Esophagus squamous epithelium (tissue), 5 donors: Measurements from ENCODE around the gene ORAI3. TPM values are rescaled to one million over a fixed set of nuclear protein-coding genes. Genes with fewer than 3 reads are reported as not detected.

Source experiments
- DNase-seq: peaks from one replicate; lab custom pipeline; 2025; lab: John Stamatoyannopoulos, UW
- H3K27ac ChIP-seq, 4 donors: fragments of 200-600 bp; sonication (generic); one replicate each; pipeline ENCODE4 v1.5.1; 2016 to 2019; ENCODE audit warnings: mild to moderate bottlenecking in 1 of 4
- H3K27me3 ChIP-seq, 4 donors: fragments of 200-600 bp; sonication (generic); 1 replicate in 3 of 4; 2 replicates in 1 of 4; pipeline versions ENCODE4 v1.5.1 to v1.6.0; 2017 to 2021; ENCODE audit warnings: antibody characterized with exemption in 1 of 4
- H3K36me3 ChIP-seq, 3 donors: fragments of 200-600 bp; sonication (generic); one replicate each; pipeline ENCODE4 v1.5.1; 2016 to 2019
- H3K4me1 ChIP-seq, 3 donors: fragments of 200-600 bp; sonication (generic); one replicate each; pipeline ENCODE4 v1.5.1; 2017 to 2019
- H3K4me3 ChIP-seq, 4 donors: fragments of 200-600 bp; sonication (generic); 1 replicate in 3 of 4; 2 replicates in 1 of 4; pipeline ENCODE4 v1.5.1; 2016 to 2019; ENCODE audit warnings: mild to moderate bottlenecking in 2 of 4, moderate library complexity in 1 of 4
- H3K9me3 ChIP-seq, 3 donors: fragments of 200-600 bp; sonication (generic); one replicate each; pipeline ENCODE4 v1.5.1; 2016 to 2019
- POLR2A ChIP-seq, 4 donors: fragments of 450-650 bp; IDR thresholded peaks; one replicate each; pipeline ENCODE4 v1.6.1; 2017; ENCODE audit warnings: antibody characterized with exemption in 4 of 4, mild to moderate bottlenecking in 4 of 4, moderate library complexity in 3 of 4
- WGBS, 2 donors: methylation state at CpG; one replicate each; pipeline ENCODE4 v1.1.5; 2018; 5-methylcytosine and 5-hydroxymethylcytosine counted together
- intact Hi-C: fragments of 100-400 bp; cut with DNase I; formaldehyde crosslinking; loops from one replicate; pipeline ENCODE4 v1.15.0; 2022
- total RNA-seq, 4 donors: library from RNA; depleted of rRNA; stranded (reverse); fragments of >200 nt; gene quantifications; one replicate each; pipeline ENCODE4 v1.1.0, GENCODE V29; 2016
- TF ChIP-seq, protein P1 (sequence below), 6 experiments: fragments of 450-650 bp in 4 of 6; fragments of 200-600 bp in 2 of 6; sonication (generic) in 2 of 6; IDR thresholded peaks; one replicate each; pipeline ENCODE4 v1.5.1; 2016 to 2019; ENCODE audit warnings: antibody characterized with exemption in 6 of 6, mild to moderate bottlenecking in 4 of 6, moderate library complexity in 4 of 6
- donor health status: DM: yes; HTN: yes; CAD: no.

ORAI3 gene
- total RNA-seq, 4 donors from 2014 or later: 4.0 to 28.6 (median 18.0) TPM

DNA sequence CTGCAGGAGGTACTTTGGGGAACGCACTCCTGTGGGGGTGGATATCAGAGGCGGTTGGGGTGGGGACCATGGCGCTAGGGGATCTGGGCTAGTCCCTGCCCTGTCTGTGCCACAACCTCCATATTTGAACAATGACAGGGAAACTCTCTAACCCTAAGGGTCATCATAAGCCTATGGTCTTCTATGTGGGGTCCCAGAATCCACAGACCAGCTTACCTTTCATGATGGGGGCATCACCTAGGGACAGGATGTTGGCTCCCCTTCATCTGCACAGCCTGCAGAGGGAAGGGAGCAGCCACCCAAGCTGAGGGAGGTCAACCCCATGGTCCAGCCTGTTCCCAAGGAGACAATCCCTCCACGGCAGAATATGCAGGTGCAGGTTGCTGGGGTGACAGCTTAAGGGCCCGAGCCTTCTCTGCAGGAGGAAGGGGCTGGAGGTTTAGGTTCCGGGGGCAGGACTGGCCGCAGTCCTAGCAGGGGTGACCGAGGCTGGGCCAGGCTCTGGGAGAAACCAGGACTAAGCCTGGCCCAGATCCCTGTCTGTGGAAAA, 1.7 kb downstream of the ORAI3 start:
- no peaks in the 10 kb centered on the region for H3K27me3 ChIP-seq
- H3K4me1 ChIP-seq: peaks cover 20 to 67% (median 37%) of the 10 kb centered on the region in 3 donors
- intact Hi-C loops: no loop called here
- DNase-seq: no peak
- H3K27ac ChIP-seq: peak overlapping the region; percentile 91 to 98 (median 94)
- TF ChIP-seq, protein P1, sequence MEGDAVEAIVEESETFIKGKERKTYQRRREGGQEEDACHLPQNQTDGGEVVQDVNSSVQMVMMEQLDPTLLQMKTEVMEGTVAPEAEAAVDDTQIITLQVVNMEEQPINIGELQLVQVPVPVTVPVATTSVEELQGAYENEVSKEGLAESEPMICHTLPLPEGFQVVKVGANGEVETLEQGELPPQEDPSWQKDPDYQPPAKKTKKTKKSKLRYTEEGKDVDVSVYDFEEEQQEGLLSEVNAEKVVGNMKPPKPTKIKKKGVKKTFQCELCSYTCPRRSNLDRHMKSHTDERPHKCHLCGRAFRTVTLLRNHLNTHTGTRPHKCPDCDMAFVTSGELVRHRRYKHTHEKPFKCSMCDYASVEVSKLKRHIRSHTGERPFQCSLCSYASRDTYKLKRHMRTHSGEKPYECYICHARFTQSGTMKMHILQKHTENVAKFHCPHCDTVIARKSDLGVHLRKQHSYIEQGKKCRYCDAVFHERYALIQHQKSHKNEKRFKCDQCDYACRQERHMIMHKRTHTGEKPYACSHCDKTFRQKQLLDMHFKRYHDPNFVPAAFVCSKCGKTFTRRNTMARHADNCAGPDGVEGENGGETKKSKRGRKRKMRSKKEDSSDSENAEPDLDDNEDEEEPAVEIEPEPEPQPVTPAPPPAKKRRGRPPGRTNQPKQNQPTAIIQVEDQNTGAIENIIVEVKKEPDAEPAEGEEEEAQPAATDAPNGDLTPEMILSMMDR (IDR thresholded peaks at IDR 0.05): no peak
- no peak for TF ChIP-seq POLR2A (IDR thresholded peaks at IDR 0.05)
- WGBS, 2 donors: 49 to 53% methylated on average over 7 to 8 of the region's 8 CpGs
- H3K36me3 ChIP-seq: peaks cover 0 to 18% (median 0%) of the 10 kb centered on the region in 3 donors
- H3K4me3 ChIP-seq: peak overlapping the region in 3 of 4 donors; percentile 73 to 93 (median 88)
- no peaks in the 10 kb centered on the region for H3K9me3 ChIP-seq

GRCh38 chr16:30951193-30951592, 2.3 kb downstream of the ORAI3 start:
- intact Hi-C loops: no loop called here
- peak overlapping the region; percentile 2 to 98 (median 92) for H3K27ac ChIP-seq
- no peak for DNase-seq
- H3K4me1 ChIP-seq: peaks cover 20 to 68% (median 37%) of the 10 kb centered on the region in 3 donors
- no peak for TF ChIP-seq POLR2A (IDR thresholded peaks at IDR 0.05)
- TF ChIP-seq, protein P1 (IDR thresholded peaks at IDR 0.05): no peak
- no peaks in the 10 kb centered on the region for H3K27me3 ChIP-seq
- no peak overlapping the region for H3K4me3 ChIP-seq
- no peaks in the 10 kb centered on the region for H3K9me3 ChIP-seq
- peaks cover 0 to 12% (median 0%) of the 10 kb centered on the region in 3 donors for H3K36me3 ChIP-seq
- 67% methylated on average over 1 of the region's 1 CpG; no CpG with 5 or more reads in 1 of the 2 donors for WGBS, 2 donors

GRCh38 chr16:30951750-30952149, 2.9 kb downstream of the ORAI3 start:
- H3K27ac ChIP-seq: peak overlapping the region; percentile 2 to 98 (median 92)
- TF ChIP-seq, protein P1 (IDR thresholded peaks at IDR 0.05): no peak
- TF ChIP-seq POLR2A (IDR thresholded peaks at IDR 0.05): no peak

GRCh38 chr16:30953111-30953510, 4.2 kb downstream of the ORAI3 start:
- H3K27ac ChIP-seq: peak overlapping the region in 1 of 4 donors; percentile 31
- 74 to 84% methylated on average over 5 to 7 of the region's 9 CpGs for WGBS, 2 donors
- no peak for TF ChIP-seq POLR2A (IDR thresholded peaks at IDR 0.05)
- TF ChIP-seq, protein P1 (IDR thresholded peaks at IDR 0.05): no peak
- no peak overlapping the region for H3K4me3 ChIP-seq
- H3K9me3 ChIP-seq: no peaks in the 10 kb centered on the region
- no peaks in the 10 kb centered on the region for H3K27me3 ChIP-seq
- peaks cover 25 to 71% (median 44%) of the 10 kb centered on the region in 3 donors for H3K4me1 ChIP-seq
- DNase-seq: no peak
- intact Hi-C loops: no loop called here
- no peaks in the 10 kb centered on the region for H3K36me3 ChIP-seq

More at GRCh38 chr16:30951750-30952149, 2.9 kb downstream of the ORAI3 start:
- Histone ChIP-seq H3K9me3 (no peaks in the 10 kb centered on the region), H3K4me3 (no peak overlapping the region), H3K36me3 (peaks cover 0 to 6% (median 0%) of the 10 kb centered on the region in 3 donors), H3K27me3 (no peaks in the 10 kb centered on the region), H3K4me1 (peaks cover 23 to 74% (median 41%) of the 10 kb centered on the region in 3 donors)
- 13 to 28% methylated on average over 3 of the region's 3 CpGs for WGBS, 2 donors
- DNase-seq: no peak
- intact Hi-C loops: no loop called here

GRCh38 chr16:30953511-30954124, 4.8 kb downstream of the ORAI3 start:
- intact Hi-C loops: no loop called here
- DNase-seq: no peak
- Histone ChIP-seq H3K4me3 (no peak overlapping the region), H3K4me1 (peaks cover 28 to 71% (median 46%) of the 10 kb centered on the region in 3 donors), H3K27me3 (no peaks in the 10 kb centered on the region), H3K27ac (peak overlapping the region in 2 of 4 donors; percentile 24 to 31), H3K9me3 (no peaks in the 10 kb centered on the region), H3K36me3 (no peaks in the 10 kb centered on the region)
- 45% methylated on average over 9 of the region's 15 CpGs; no CpG with 5 or more reads in 1 of the 2 donors for WGBS, 2 donors
- TF ChIP-seq POLR2A (IDR thresholded peaks at IDR 0.05): no peak
- TF ChIP-seq, protein P1 (IDR thresholded peaks at IDR 0.05): peak in 5 of 6 experiments; percentile 35 to 71 (median 57)
